MCF 10A (cell line): Measurements from ENCODE around the gene ATG9B. TPM values are rescaled to one million over a fixed set of nuclear protein-coding genes. Genes with fewer than 3 reads are reported as not detected.

Experiments
- BruUV-seq: library from RNA; stranded (reverse); fragments of 400-500 nt; replicated peaks from 2 replicates; lab custom pipeline; 2021; lab: Mats Ljungman, UMichigan
- CTCF ChIA-PET: fragments of 300-600 bp; sonication (Branson Sonifier 250); formaldehyde crosslinking; extraction: SDS; loops from one replicate; lab custom pipeline; 2021; ENCODE audit warnings: antibody characterized with exemption, inconsistent platforms; lab: Yijun Ruan, JAX
- POLR2A ChIA-PET: fragments of 300-600, 350-650 bp; sonication (Branson Sonifier 250); formaldehyde crosslinking; extraction: SDS; loops from one replicate; lab custom pipeline; 2020; ENCODE audit warnings: antibody characterized with exemption, inconsistent platforms; lab: Yijun Ruan, JAX
- DNase-seq: peaks from one replicate; pipeline ENCODE4 v3.0.0-alpha.2; 2018; ENCODE audit not compliant: unreplicated experiment
- H3K27ac Mint-ChIP-seq: one replicate; pipeline ENCODE4 v1.8.0; 2022; ENCODE audit warnings: mild to moderate bottlenecking, low read depth, mixed read lengths; ENCODE audit not compliant: unreplicated experiment
- H3K27me3 Mint-ChIP-seq: one replicate; pipeline ENCODE4 v1.8.0; 2022; ENCODE audit warnings: mixed read lengths; ENCODE audit not compliant: insufficient read depth, unreplicated experiment
- H3K36me3 Mint-ChIP-seq: one replicate; pipeline ENCODE4 v1.8.0; 2022; ENCODE audit warnings: mild to moderate bottlenecking, moderate library complexity, mixed read lengths; ENCODE audit not compliant: insufficient read depth, unreplicated experiment
- H3K4me1 Mint-ChIP-seq: one replicate; pipeline ENCODE4 v1.8.0; 2022; ENCODE audit warnings: mixed read lengths; ENCODE audit not compliant: insufficient read depth, unreplicated experiment
- H3K4me3 Mint-ChIP-seq: one replicate; pipeline ENCODE4 v1.8.0; 2022; ENCODE audit warnings: mild to moderate bottlenecking, moderate library complexity, mixed read lengths; ENCODE audit not compliant: unreplicated experiment
- H3K9me3 Mint-ChIP-seq: one replicate; pipeline ENCODE4 v1.8.0; 2022; ENCODE audit warnings: mixed read lengths; ENCODE audit not compliant: unreplicated experiment
- CTCF ChIP-seq: fragments of 200-600 bp; IDR thresholded peaks from one replicate; pipeline ENCODE4 v1.8.0; 2022; ENCODE audit warnings: antibody characterized with exemption, mild to moderate bottlenecking; ENCODE audit not compliant: unreplicated experiment
- intact Hi-C: fragments of 100-400 bp; cut with micrococcal nuclease; formaldehyde crosslinking; loops from 2 replicates; pipeline ENCODE4 v1.14.1; 2022
- total RNA-seq: library from RNA; stranded (reverse); gene quantifications from 2 replicates; pipeline ENCODE4 v1.2.3, GENCODE V29; 2022

Gene ATG9B
- total RNA-seq, 1 experiment from 2014 or later, result 0.12 TPM

- no TSS peak for BruUV-seq
- Mint-ChIP-seq H3K27ac (no peak overlapping the region), H3K9me3 (no peaks in the 10 kb centered on the region), H3K27me3 (peaks cover 10% of the 10 kb centered on the region), H3K4me3 (no peak overlapping the region), H3K4me1 (no peaks in the 10 kb centered on the region), H3K36me3 (peaks cover 6% of the 10 kb centered on the region)
- ChIA-PET POLR2A (no interaction called here), CTCF (no interaction called here)
- TF ChIP-seq CTCF, result no peak
- DNase-seq, result no peak
- intact Hi-C loops, result no loop called here
These were observed 23.3 kb downstream of the ATG9B start for GRCh38 chr7:151000897-151001495.

DNA sequence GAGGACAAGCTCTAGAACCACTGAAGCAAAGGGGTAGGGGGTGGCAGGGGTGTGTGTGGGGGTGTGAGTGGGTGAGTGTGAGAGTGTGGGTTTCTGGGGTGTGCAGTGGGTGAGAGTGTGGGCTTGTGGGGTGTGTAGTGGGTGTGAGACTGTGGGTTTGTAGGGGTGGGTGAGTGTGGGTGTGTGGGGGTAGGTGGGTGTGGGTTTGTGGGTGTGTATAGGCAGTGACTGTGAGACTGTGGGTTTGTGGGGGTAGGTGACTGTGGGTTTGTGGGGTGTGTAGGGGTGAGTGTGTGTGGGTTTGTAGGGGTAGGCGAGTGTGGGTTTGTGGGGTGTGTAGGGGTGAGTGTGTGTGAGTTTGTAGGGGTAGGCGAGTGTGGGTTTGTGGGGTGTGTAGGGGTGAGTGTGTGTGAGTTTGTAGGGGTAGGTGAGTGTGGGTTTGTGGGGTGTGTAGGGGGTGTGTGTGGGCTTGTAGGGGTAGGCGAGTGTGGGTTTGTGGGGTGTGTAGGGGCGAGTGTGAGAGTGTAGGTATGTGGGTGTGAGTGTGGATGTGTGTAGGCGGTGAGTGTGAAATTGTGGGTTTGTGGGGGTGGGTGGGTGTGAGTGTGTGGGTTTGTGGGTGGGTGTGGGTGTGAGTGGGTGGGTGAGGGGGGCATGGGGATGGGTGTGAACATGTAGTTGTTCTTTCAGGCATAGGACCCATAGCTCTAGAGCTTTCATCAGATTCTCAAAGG, 24.6 kb downstream of the ATG9B start:
- no peak overlapping the region for H3K27ac Mint-ChIP-seq
- BruUV-seq, result no TSS peak
- no peak for DNase-seq
- peaks cover 6% of the 10 kb centered on the region for H3K36me3 Mint-ChIP-seq
- H3K4me3 Mint-ChIP-seq, result no peak overlapping the region
- TF ChIP-seq CTCF, result no peak
- peaks cover 7% of the 10 kb centered on the region for H3K27me3 Mint-ChIP-seq
- ChIA-PET POLR2A (no interaction called here), CTCF (interaction anchor here (0.5 kb wide), 1 partner anchor 42 kb away, joined by 3 read pairs; no protein-coding TSS in a partner anchor)
- no peaks in the 10 kb centered on the region for H3K9me3 Mint-ChIP-seq
- H3K4me1 Mint-ChIP-seq, result no peaks in the 10 kb centered on the region
- intact Hi-C loops, result no loop called here

GRCh38 chr7:150999001-150999400, 25.3 kb downstream of the ATG9B start:
- Mint-ChIP-seq H3K9me3 (no peaks in the 10 kb centered on the region), H3K4me1 (no peaks in the 10 kb centered on the region), H3K27ac (no peak overlapping the region), H3K4me3 (no peak overlapping the region), H3K36me3 (peaks cover 6% of the 10 kb centered on the region), H3K27me3 (peaks cover under 1% of the 10 kb centered on the region)
- no peak for TF ChIP-seq CTCF
- no TSS peak for BruUV-seq
- POLR2A ChIA-PET, result no interaction called here
- intact Hi-C loops, result no loop called here
- CTCF ChIA-PET, result interaction anchor here (0.5 to 0.6 kb wide), 2 partner anchors 31 to 42 kb away, joined by 3 to 4 read pairs; no protein-coding TSS in a partner anchor
- DNase-seq, result no peak

GRCh38 chr7:150998341-150998740, 26.0 kb downstream of the ATG9B start:
- CTCF ChIA-PET, result interaction anchor here (0.6 kb wide), 1 partner anchor 31 kb away, joined by 4 read pairs; no protein-coding TSS in a partner anchor
- intact Hi-C loops, result no loop called here
- Mint-ChIP-seq H3K4me1 (no peaks in the 10 kb centered on the region), H3K27me3 (no peaks in the 10 kb centered on the region), H3K36me3 (peaks cover 6% of the 10 kb centered on the region), H3K9me3 (no peaks in the 10 kb centered on the region), H3K4me3 (no peak overlapping the region), H3K27ac (no peak overlapping the region)
- no peak for DNase-seq
- BruUV-seq, result no TSS peak
- no peak for TF ChIP-seq CTCF
- POLR2A ChIA-PET, result no interaction called here
